Skeletal muscle satellite cell (primary cell): ENCODE results near the gene KYNU.
"Not testable (repeated sequence)": the region's sequence is repeated elsewhere in the genome, so short reads cannot be mapped to it uniquely, and the experiment has no call there.

Experiments used
- H3K27me3 ChIP-seq: 2 replicates; pipeline ENCODE4 v1.7.0; 2013; ENCODE audit warnings: low read length; ENCODE audit not compliant: control insufficient read depth, insufficient read depth
- H3K36me3 ChIP-seq: 2 replicates; pipeline ENCODE4 v1.7.0; 2013; ENCODE audit warnings: mild to moderate bottlenecking, control low read depth, low read length; ENCODE audit not compliant: insufficient read depth
- H3K4me1 ChIP-seq: 2 replicates; pipeline ENCODE4 v1.7.0; 2013; ENCODE audit warnings: low read length; ENCODE audit not compliant: control insufficient read depth, insufficient read depth
- H3K4me2 ChIP-seq: 2 replicates; pipeline ENCODE4 v1.7.0; 2013; ENCODE audit warnings: mild to moderate bottlenecking, low read length
- H3K4me3 ChIP-seq: 2 replicates; pipeline ENCODE4 v1.7.0; 2013; ENCODE audit warnings: low read length
- H3K9ac ChIP-seq: 2 replicates; pipeline ENCODE4 v1.7.0; 2013; ENCODE audit warnings: mild to moderate bottlenecking, low read depth, low read length, moderate library complexity
- H3K9me3 ChIP-seq: replicated peaks from 2 replicates; pipeline ENCODE4 v1.7.0; 2013; ENCODE audit warnings: mild to moderate bottlenecking, control low read depth, low read length

KYNU gene

DNA sequence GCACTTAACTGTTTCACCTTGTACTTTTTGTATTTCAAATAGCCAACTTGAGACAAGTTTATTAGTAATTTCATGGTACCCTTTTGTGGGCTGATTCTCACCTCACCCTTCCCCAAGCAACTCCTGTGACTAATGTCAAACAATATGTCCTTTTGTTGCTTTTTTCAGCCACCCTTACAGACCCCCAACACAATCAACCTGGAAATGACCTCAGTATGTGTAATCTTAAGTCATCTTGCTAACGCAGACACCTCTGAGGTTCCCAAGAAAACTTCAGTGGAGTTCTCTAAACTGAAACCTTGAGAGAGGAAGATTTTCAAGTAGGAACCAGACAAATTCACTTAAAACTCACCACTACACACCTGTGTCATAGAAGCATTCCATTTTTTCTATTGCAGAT lies 69.5 kb downstream of the KYNU start:
- H3K9me3 ChIP-seq = no peaks in the 10 kb centered on the region
- H3K4me1 ChIP-seq = peaks cover 11% of the 10 kb centered on the region
- no peaks in the 10 kb centered on the region for H3K27me3 ChIP-seq
- H3K36me3 ChIP-seq = no peaks in the 10 kb centered on the region
- H3K9ac ChIP-seq = no peak overlapping the region
- no peak overlapping the region for H3K4me2 ChIP-seq
- no peak overlapping the region for H3K4me3 ChIP-seq

DNA sequence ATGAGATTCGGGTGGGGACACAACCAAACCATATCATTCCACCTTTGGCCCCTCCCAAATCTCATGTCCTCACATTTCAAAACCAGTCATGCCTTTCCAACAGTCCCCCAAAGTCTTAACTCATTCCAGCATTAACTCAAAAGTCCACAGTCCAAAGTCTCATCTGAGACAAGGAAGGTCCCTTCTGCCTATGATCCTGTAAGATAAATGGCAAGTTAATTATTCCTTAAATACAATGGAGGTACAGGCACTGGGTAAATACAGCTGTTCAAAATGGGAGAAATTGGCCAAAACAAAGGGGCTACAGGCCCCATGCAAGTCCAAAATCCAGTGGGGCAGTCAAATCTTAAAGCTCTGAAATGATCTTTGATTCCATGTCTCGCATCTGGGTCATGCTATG lies 71.3 kb downstream of the KYNU start:
- H3K9ac ChIP-seq, H3K4me2 ChIP-seq, H3K4me3 ChIP-seq, H3K9me3 ChIP-seq, H3K36me3 ChIP-seq, H3K27me3 ChIP-seq: not testable (repeated sequence)
- H3K4me1 ChIP-seq = peaks cover 11% of the 10 kb centered on the region

DNA sequence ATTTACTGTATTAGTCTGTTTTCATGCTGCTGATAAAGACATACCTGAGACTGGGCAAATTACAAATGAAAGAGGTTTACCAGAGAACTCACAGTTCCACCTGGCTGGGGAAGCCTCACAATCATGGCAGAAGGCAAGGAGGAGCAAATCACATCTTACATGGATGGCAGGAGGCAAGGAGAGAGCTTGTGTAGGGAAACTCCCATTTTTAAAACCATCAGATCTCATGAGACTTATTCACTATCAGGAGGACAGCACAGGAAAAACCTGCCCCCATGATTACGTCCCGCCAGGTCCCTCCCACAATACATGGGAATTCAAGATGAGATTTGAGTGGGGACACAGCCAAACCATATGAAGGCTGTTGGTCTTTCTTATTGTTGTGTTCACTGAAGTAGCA lies 72.9 kb downstream of the KYNU start:
- H3K4me2 ChIP-seq, H3K36me3 ChIP-seq, H3K9me3 ChIP-seq, H3K9ac ChIP-seq, H3K27me3 ChIP-seq, H3K4me3 ChIP-seq, H3K4me1 ChIP-seq: not testable (repeated sequence)

DNA sequence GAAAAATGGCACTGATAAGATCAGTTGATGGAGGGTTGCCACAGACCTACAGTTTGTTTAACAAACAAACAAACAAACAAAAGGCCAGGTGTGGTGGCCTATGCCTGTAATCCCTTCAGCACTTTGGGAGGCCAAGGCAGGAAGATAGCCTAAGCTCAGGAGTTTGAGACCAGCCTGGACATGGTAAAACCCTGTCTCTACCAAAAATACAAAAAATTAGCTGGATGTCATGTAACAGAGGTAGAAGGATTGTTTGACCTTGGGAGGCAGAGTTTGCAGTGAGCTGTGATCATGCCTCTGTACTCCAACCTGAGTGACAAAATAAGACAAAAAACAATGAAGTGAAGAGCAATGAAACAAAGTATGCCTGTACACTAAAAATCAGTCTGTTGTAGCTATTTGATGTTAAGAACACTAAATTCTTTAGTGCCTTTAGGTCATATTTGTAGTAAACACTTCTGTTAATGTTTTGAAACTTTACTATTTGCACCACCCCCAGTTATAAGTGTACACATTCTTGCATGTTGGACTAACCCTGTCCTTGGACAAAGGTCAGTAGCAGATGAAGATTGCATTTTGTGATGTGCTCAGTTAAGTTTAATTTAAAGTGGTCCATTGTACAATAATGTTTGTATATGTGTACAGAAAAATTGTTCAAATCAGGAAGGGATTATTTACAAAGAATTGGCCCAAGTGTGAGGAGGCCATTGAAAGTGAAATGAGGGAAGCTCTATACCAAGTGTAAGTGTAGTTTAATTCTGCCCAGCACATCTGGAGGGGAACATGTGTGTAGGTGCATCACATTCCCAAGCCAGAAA lies 73.9 kb downstream of the KYNU start:
- H3K36me3 ChIP-seq = no peaks in the 10 kb centered on the region
- no peaks in the 10 kb centered on the region for H3K9me3 ChIP-seq
- no peaks in the 10 kb centered on the region for H3K27me3 ChIP-seq
- H3K4me3 ChIP-seq = no peak overlapping the region
- H3K9ac ChIP-seq = no peak overlapping the region
- H3K4me1 ChIP-seq = no peaks in the 10 kb centered on the region
- no peak overlapping the region for H3K4me2 ChIP-seq

DNA sequence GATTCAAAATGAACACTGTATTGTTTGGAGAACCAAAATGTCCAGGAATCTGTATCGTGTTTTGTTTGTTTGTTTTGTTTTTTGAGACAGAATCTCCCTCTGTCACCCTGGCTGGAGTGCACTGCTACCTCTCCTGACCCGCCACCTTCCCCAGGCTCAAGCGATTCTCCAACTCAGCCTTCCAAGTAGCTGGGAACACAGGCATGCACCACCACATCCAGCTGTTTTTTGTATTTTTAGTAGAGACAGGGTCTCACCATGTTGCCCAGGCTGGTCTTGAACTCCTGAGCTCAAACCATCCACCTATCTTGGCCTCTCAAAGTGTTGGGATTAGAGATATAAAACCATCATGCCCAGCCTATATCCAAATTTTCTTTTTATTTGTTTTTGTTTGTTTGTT lies 74.6 kb downstream of the KYNU start:
- H3K9ac ChIP-seq = no peak overlapping the region
- H3K36me3 ChIP-seq = no peaks in the 10 kb centered on the region
- no peaks in the 10 kb centered on the region for H3K9me3 ChIP-seq
- no peak overlapping the region for H3K4me2 ChIP-seq
- H3K4me1 ChIP-seq = no peaks in the 10 kb centered on the region
- H3K27me3 ChIP-seq = no peaks in the 10 kb centered on the region
- no peak overlapping the region for H3K4me3 ChIP-seq

DNA sequence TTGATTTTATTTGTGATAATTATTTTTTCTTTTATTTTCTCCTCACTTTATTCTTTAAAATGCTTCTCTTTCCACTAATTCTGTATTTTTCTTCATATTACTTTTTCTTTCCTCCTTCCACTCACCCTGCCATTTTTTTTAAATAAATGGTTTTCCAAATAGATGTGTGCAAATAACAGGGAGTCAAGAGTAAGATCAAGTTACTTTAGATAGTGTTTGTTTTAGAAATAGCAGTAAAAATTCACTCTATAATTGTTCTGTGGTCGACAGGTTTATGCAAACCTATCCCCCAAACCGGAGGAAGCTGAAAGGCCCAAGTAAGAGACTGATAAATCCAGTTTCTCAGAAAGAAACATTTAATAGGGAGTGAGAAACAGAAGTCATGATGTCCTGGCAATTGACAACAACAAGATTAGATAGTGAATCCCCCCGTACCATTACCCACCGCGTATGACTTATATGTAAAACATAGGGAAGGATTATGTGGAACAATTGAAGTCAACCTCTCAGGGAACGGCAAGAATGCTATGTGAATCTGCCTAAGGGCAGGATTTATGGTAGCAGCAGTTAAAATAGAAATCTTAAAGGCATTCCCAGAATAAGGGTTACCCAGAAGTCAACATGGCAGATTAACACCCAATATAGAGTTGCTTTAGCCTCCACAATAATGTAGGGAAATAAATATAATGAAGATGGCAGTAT lies 75.5 kb downstream of the KYNU start:
- no peak overlapping the region for H3K4me3 ChIP-seq
- no peaks in the 10 kb centered on the region for H3K27me3 ChIP-seq
- no peaks in the 10 kb centered on the region for H3K9me3 ChIP-seq
- H3K4me2 ChIP-seq = no peak overlapping the region
- H3K4me1 ChIP-seq = no peaks in the 10 kb centered on the region
- H3K36me3 ChIP-seq = no peaks in the 10 kb centered on the region
- no peak overlapping the region for H3K9ac ChIP-seq

DNA sequence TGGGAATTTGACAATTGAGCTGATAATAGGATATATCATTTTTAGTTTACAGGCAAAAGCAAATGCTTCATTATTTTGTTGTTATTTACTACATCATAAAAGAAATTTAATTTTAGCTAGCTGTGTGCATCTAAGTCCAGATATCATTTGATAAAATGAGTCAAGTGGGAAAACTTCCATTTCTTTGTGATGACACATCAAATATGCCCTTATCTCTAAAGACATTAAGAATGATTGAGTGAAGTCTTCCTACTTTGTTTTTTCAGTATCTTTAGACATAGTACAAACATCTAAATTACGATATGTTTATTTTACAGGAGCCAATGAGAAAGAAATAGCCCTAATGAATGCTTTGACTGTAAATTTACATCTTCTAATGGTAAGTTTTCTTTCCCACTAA lies 77.0 kb downstream of the KYNU start:
- H3K9me3 ChIP-seq = no peaks in the 10 kb centered on the region
- no peaks in the 10 kb centered on the region for H3K27me3 ChIP-seq
- no peak overlapping the region for H3K4me3 ChIP-seq
- H3K9ac ChIP-seq = no peak overlapping the region
- no peaks in the 10 kb centered on the region for H3K4me1 ChIP-seq
- H3K4me2 ChIP-seq = no peak overlapping the region
- H3K36me3 ChIP-seq = no peaks in the 10 kb centered on the region

DNA sequence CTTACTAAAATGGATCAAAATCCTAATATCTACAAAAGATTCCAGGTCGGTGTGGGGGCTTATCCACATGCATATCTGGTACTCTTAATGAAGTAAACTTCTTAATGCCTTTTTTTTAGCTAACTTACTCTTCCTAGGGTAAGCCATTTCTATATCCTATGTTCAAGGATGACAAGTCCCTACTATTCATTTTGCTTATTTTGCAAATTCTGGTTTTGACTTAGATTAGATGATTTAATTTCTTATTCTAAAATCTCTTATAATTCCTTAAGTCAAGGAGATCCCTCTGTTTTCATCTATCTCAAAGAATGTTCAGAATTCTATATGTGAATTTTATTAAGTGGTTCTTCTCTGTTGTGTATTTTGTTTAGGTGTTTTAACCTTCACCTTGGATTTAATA lies 79.7 kb downstream of the KYNU start:
- H3K27me3 ChIP-seq = no peaks in the 10 kb centered on the region
- no peaks in the 10 kb centered on the region for H3K36me3 ChIP-seq
- no peak overlapping the region for H3K9ac ChIP-seq
- no peaks in the 10 kb centered on the region for H3K4me1 ChIP-seq
- H3K4me2 ChIP-seq = no peak overlapping the region
- no peaks in the 10 kb centered on the region for H3K9me3 ChIP-seq
- H3K4me3 ChIP-seq = no peak overlapping the region

DNA sequence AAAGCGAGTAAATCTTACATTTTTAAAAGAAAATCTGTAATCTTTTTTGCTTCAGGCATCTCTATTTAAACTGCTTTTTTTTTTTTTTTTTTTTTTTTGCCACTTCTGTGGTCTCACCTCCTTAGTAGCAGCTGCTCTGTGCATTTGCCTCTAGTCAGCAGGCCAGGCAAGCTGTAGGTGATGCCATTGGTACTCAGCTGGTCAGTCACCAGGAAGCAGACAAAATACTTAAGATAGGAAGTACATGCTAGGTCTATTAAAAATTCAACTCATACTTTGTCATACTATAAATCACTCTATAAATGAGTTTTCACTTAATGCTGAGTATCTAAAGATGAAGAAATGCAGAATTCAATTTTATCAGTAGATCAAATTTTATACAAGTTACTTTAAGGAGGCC lies 83.7 kb downstream of the KYNU start:
- Histone ChIP-seq H3K27me3 (no peaks in the 10 kb centered on the region), H3K9ac (no peak overlapping the region), H3K4me2 (no peak overlapping the region), H3K4me1 (no peaks in the 10 kb centered on the region), H3K9me3 (no peaks in the 10 kb centered on the region), H3K4me3 (no peak overlapping the region), H3K36me3 (no peaks in the 10 kb centered on the region)

DNA sequence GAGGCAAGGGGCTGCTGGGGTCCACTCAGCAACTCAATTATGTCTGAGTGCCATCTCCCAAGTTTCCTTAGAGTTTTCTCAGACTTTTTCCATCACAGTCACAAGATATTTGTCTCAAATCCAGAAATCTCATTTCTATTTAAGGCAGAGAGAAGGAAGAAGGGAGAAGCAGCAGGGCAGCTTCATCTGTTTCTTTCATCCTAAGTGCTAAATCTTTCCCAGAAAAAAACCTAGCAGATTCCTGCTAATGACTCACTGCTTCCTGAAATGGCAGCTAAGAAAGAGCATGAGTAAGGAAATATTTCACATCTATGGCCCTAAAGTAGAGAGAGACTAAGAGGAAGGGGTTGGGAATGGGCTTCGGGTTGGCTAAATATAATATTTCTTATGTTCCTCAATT lies 88.0 kb downstream of the KYNU start:
- no peak overlapping the region for H3K4me3 ChIP-seq
- H3K4me1 ChIP-seq = no peaks in the 10 kb centered on the region
- no peak overlapping the region for H3K9ac ChIP-seq
- no peaks in the 10 kb centered on the region for H3K36me3 ChIP-seq
- H3K4me2 ChIP-seq = no peak overlapping the region
- no peaks in the 10 kb centered on the region for H3K27me3 ChIP-seq
- no peaks in the 10 kb centered on the region for H3K9me3 ChIP-seq

DNA sequence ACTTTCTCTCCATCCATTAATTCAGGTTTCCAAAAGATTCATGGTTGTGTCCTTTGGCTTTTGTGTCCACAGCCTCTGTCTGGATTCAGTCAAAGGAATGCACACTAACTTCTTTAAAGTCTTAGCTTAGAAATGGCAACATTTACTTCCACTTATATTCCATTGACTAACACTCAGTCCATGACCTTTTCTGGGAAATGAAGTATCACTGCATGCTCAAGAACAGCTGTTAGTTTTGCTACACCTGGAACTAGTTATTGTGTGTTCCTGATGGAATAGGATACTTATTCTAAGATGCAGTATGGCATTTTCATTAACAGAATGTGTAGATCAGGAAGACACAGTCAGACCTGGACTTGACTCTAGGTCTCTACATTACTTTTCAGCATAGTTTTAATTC lies 88.8 kb downstream of the KYNU start:
- Histone ChIP-seq H3K9me3 (no peaks in the 10 kb centered on the region), H3K27me3 (no peaks in the 10 kb centered on the region), H3K4me3 (no peak overlapping the region), H3K36me3 (no peaks in the 10 kb centered on the region), H3K9ac (no peak overlapping the region), H3K4me2 (no peak overlapping the region), H3K4me1 (no peaks in the 10 kb centered on the region)

DNA sequence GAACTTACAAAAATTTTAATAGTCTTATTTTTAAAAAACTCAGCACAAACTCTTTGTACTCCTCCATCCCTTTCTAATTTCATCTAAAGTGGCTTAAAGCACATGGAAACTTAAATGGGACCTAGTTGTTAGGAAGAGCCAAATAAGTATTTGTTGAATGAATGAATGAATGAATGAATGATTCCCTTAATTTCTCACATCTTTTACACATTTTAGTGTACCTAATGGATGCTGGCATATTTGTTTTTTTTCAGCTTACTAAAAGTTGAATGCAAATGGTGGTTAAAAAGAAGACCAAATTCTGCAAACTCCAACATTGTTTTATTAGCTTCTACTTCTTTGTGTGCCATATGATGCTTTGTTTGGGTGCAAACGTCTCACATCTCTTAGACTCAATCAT lies 89.6 kb downstream of the KYNU start:
- Histone ChIP-seq H3K4me3 (no peak overlapping the region), H3K4me2 (no peak overlapping the region), H3K9me3 (no peaks in the 10 kb centered on the region), H3K9ac (no peak overlapping the region), H3K4me1 (no peaks in the 10 kb centered on the region), H3K27me3 (no peaks in the 10 kb centered on the region), H3K36me3 (no peaks in the 10 kb centered on the region)
